Subcutaneous adipose tissue (tissue), 4 donors: Measurements from ENCODE around the gene KAT2A. TPM values are rescaled to one million over a fixed set of nuclear protein-coding genes. Genes with fewer than 3 reads are reported as not detected.

Source experiments
- total RNA-seq, 4 donors: library from RNA; depleted of rRNA; stranded (reverse); fragments of >200 nt; gene quantifications; one replicate each; pipeline ENCODE4 v1.1.0, GENCODE V29; 2016
- TF ChIP-seq, protein P1 (sequence below): fragments of 450-650 bp; IDR thresholded peaks from one replicate; pipeline ENCODE4 v1.5.1; 2016; ENCODE audit warnings: low read depth, mild to moderate bottlenecking, control low read depth, antibody characterized with exemption, moderate library complexity

Gene KAT2A
- total RNA-seq, 4 donors from 2014 or later = 27.2 to 49.9 (median 32.8) TPM

DNA sequence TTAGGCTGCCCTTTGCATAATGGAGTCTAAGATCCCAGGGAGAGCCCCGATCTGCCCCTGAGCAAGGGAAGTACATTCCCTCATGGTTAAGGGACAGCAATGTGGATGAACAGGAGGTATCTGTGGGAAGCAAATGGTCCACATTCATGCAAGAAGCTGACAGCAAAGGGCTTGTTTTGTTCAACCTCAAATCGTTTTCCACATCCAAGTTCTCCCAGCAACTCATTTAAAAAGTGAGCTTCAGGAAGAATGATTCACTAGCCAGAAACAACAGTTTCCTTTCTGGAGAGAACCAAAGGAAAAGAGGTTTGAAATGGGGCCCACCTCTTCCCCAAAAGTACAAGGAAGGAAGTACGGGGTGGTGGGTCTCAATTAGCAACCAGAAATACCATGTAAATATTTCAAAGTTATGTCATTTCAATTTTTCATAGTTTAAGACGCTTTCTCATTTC lies 10.8 kb upstream of the KAT2A start:
- TF ChIP-seq, protein P1, sequence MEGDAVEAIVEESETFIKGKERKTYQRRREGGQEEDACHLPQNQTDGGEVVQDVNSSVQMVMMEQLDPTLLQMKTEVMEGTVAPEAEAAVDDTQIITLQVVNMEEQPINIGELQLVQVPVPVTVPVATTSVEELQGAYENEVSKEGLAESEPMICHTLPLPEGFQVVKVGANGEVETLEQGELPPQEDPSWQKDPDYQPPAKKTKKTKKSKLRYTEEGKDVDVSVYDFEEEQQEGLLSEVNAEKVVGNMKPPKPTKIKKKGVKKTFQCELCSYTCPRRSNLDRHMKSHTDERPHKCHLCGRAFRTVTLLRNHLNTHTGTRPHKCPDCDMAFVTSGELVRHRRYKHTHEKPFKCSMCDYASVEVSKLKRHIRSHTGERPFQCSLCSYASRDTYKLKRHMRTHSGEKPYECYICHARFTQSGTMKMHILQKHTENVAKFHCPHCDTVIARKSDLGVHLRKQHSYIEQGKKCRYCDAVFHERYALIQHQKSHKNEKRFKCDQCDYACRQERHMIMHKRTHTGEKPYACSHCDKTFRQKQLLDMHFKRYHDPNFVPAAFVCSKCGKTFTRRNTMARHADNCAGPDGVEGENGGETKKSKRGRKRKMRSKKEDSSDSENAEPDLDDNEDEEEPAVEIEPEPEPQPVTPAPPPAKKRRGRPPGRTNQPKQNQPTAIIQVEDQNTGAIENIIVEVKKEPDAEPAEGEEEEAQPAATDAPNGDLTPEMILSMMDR = no peak

DNA sequence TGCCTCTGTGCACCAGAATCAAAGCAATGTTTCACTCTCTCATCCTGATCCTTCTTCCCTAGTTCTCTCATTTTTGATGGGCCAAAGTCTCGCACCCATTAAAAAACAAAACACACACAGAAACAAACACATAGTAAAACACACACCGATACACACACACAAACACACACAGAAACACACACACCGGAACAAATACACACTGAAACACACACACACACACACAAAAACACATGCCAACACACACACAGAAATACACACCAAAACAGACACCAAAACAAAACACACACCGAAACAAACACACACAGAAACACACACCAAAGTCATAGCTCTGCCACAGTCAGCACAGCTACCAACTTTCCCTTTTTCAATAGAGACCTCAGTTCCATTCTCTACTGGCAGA lies 10.1 kb upstream of the KAT2A start:
- TF ChIP-seq, protein P1 = no peak

DNA sequence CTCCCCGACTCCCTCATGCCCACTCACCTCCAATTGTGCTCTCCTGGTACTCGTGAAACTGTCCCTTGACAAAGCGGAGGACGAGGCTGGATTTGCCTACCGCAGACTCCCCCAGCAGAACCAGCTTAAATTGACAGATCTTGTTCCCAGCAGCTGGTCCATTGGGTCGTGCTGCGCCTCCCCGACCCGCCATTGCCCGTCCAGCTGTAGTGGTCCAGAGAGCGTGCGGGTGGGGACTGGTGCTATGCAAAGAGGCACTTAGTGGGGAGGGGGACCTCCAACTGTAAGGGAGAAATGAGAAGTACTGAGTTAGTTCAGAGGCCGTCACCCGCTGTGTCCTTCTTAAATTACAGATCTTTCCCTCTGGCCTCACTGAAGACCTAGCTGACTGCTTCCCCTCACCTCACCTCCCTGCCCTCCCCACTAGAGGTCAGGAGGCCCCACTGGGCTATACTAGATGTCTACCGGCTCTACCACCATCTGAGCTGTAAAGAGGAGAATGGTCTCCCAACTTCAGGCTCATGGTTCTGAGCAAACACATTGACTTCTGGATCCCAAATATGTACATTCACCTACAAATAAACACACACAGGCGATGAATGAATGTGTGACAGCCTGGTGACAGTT lies 9.3 kb upstream of the KAT2A start:
- TF ChIP-seq, protein P1 = no peak

DNA sequence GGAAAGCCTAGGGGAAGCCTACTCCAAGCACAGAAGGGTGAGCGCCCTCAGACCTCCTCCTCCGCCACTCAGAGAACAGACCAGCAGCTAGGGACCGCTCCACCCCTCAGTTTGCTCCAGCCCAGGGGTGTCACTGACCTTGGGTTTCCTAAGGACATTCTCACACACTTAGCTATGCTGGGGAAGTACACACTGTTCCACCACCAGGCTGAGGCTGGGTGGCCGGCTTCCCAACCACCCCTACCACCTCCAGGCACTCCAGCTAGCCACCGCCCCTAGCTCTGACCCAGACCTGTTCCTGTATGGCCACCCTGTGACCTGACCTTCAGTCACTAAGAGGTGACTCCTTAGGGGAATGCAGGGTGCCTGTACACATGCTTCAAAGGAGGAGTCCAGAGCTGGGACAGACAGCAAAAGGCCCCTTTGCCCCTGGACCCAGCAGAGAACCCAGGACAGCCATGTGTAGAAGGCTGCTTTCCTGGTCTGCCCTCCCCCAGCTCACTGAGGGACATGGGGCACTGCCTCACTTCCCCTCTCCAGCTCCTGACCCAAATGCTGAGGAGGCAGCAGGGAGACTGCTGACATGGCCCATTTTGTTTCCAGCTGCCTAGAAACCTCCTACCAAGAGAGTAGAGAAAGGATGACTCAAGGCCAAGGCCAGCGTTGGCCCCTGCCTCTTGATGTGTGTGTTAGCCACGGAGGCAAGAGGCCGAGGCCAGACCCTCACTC lies 8.1 kb upstream of the KAT2A start:
- TF ChIP-seq, protein P1 = no peak

DNA sequence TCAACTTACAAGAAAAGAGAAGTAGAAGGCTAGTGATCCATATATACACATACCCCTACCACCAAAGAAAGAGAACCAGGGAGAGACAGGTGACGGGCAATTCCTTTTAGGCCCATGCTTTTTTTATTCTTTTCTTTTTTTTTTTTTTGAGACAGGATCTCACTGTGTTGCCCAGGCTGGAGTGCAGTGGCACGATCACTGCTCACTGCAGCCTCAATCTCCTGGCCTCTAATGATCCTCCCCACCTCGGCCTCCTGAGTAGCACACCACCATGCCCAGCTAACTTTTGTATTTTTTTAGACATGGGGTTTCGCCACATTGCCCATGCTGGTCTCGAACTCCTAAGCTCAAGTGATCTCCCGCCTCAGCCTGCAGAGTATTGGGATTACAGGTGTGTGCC lies 6.2 kb upstream of the KAT2A start:
- TF ChIP-seq, protein P1 = no peak

DNA sequence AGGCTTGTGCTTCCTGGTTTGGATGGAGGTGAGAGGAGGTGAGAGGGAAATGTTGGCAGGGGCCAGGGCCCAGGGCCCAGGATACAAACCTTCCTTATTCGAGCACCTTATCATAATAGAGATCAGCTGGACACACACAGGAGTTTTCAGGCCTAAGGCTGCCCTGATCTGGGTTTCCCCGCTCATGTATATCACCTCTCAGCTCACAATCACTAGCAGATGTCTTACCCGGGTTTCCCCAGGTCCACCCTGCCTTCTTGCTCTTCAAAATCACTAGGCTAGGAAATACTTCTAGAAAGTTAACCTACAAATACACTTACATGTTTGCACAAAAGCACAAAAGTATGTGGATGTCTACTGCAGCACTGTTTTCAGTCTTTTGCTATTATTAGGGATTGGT lies 5.7 kb upstream of the KAT2A start:
- TF ChIP-seq, protein P1 = no peak

DNA sequence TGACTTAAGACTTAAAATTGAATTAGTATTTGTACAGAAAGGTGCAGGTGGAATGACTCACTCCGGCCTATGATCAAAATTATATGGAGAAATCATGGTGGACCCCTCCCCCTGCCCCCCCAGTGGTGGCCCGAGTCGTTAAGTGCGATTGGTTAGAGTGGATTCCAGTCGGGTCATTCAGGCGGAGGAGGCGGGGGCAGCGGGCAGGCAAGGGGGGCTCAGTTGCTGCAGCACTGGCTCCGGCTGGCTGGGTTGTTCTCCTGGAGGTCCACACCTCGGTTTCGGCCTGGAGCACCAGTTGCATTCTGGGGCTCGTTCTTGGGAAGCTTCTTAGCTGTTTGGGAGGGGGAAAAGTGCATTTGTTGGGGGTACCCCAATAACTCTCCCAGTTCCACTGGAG lies 4.4 kb upstream of the KAT2A start:
- TF ChIP-seq, protein P1 = no peak
